ENCODE results near the gene ZNF398. TPM values are rescaled to one million over a fixed set of nuclear protein-coding genes. Genes with fewer than 3 reads are reported as not detected.
A peak's percentile ranks its signal among the peaks of the same experiment; 100 is the strongest.

Gene ZNF398
- total and polyA plus RNA-seq, 9 of the 15 experiments (the other 6 are each of a cell fraction or from before 2014, with no cell fraction given) = 4.0 to 18.6 (median 10.4) TPM

- DNase-seq (ENCODE audit: extremely low read depth in 1 of 4, low spot score in 3 of 4) (peak in 1 of 4 experiments; percentile 18), FAIRE-seq (no peak), ATAC-seq (peak; percentile 15)
- peaks cover 3% of the 10 kb centered on the region for H4K20me1 ChIP-seq (replicated peaks; ENCODE audit: control insufficient read depth, insufficient read depth, low read length)
- TF ChIP-seq GABPB1 (CRISPR knock-in tag; IDR thresholded peaks at IDR 0.05) (0 out of 2 replicates have a peak, but pooled peaks have one; percentile 23), POLR2A (conservative IDR thresholded peaks at IDR 0.05) (peak; percentile 31), POLR2AphosphoS5 (IDR thresholded peaks at IDR 0.05; ENCODE audit: control insufficient read depth, insufficient read depth, low read depth, low read length) (0 out of 2 replicates have a peak, but pooled peaks have one; percentile 21), ATF7 (IDR thresholded peaks at IDR 0.05) (no peak), CHCHD3 (CRISPR knock-in tag; IDR thresholded peaks at IDR 0.05) (0 out of 2 replicates have a peak, but pooled peaks have one; percentile 26), ZBTB11 (CRISPR knock-in tag; IDR thresholded peaks at IDR 0.05) (no peak)
- intact Hi-C loops (cut with micrococcal nuclease) (no loop called here), in situ Hi-C loops (cut with MboI) (no loop called here)
- TSS peak; percentile 26 for BruUV-seq (replicated peaks)
- ChIA-PET POLR2A (interaction anchor here (0.6 to 1.4 kb wide), 8 partner anchors 10 to 34 kb away, joined by 3 to 6 read pairs (median 3); partner anchors contain the start of gene ZNF282), CTCF (ENCODE audit: low intra/inter-chr PET ratio) (interaction anchor here (0.7 kb wide), 1 partner anchor 665 kb away, joined by 3 read pairs; no protein-coding TSS in a partner anchor)
- H3K9me1 ChIP-seq (ENCODE audit: control insufficient read depth, insufficient read depth, low read length) = no peaks in the 10 kb centered on the region
- H3K4me2 ChIP-seq (ENCODE audit: insufficient read depth, low read length) = no peak overlapping the region
- no peaks in the 10 kb centered on the region for H3K79me2 ChIP-seq (ENCODE audit: control insufficient read depth, insufficient read depth, low read length)
- peaks cover 18% of the 10 kb centered on the region for H3K36me3 ChIP-seq (ENCODE audit: control insufficient read depth, insufficient read depth, low read length)
- no peaks in the 10 kb centered on the region for H3K27me3 ChIP-seq (ENCODE audit: control insufficient read depth in 2 of 2, insufficient read depth in 2 of 2, low read length in 2 of 2)
- no peak overlapping the region for H3K9ac ChIP-seq (ENCODE audit: insufficient read depth in 1 of 2, low read depth in 2 of 2, low read length in 2 of 2)
- H2AFZ ChIP-seq (ENCODE audit: low read depth, low read length) = no peak overlapping the region
- WGBS (ENCODE audit: insufficient coverage, low coverage, missing lambda C conversion rate) = 20% methylated on average over 7 of the region's 7 CpGs
- H3K27ac ChIP-seq (ENCODE audit: extremely low read depth, low read depth, low read length) = no peak overlapping the region
- H3K4me1 ChIP-seq (replicated peaks in 1 of 2; ENCODE audit: control insufficient read depth in 2 of 2, insufficient read depth in 2 of 2, low read length in 2 of 2) = peaks cover 0 to 4% of the 10 kb centered on the region in 2 experiments; a peak in 2 of 5 replicates
- 0 out of 2 replicates have a peak, but pooled peaks cover 2% of the 10 kb centered on the region for H3K9me3 ChIP-seq (replicated peaks; ENCODE audit: control insufficient read depth, insufficient read depth, low read depth, low read length)
- no peak overlapping the region for H3K4me3 ChIP-seq
These were observed 81.7 kb downstream of the ZNF398 start for GRCh38 chr7:149228831-149229471.

All from K562 (cell line).